GM10266 (cell line): ENCODE measurements around the gene INTU.

ENCODE experiments used
- DNase-seq: peaks from one replicate; pipeline ENCODE4 v3.0.0; 2012; ENCODE audit errors: extremely low spot score
- CTCF ChIP-seq: IDR thresholded peaks from 2 replicates; pipeline ENCODE4 v1.5.1; 2012; ENCODE audit warnings: mild to moderate bottlenecking, low read depth; ENCODE audit not compliant: control insufficient read depth, insufficient read depth; ENCODE audit errors: missing control alignments

INTU gene

GRCh38 chr4:127772769-127773671, 140.3 kb downstream of the INTU start:
- no peak for TF ChIP-seq CTCF
- DNase-seq = no peak

GRCh38 chr4:127775843-127776242, 143.1 kb downstream of the INTU start:
- TF ChIP-seq CTCF = no peak
- no peak for DNase-seq
